ENCODE data around the gene CRYBB1. TPM values are rescaled to one million over a fixed set of nuclear protein-coding genes. Genes with fewer than 3 reads are reported as not detected.

CRYBB1 gene
- total and polyA plus RNA-seq, 4 donors = 0.17 to 2.3 (median 0.32) TPM; not detected in 1

DNA sequence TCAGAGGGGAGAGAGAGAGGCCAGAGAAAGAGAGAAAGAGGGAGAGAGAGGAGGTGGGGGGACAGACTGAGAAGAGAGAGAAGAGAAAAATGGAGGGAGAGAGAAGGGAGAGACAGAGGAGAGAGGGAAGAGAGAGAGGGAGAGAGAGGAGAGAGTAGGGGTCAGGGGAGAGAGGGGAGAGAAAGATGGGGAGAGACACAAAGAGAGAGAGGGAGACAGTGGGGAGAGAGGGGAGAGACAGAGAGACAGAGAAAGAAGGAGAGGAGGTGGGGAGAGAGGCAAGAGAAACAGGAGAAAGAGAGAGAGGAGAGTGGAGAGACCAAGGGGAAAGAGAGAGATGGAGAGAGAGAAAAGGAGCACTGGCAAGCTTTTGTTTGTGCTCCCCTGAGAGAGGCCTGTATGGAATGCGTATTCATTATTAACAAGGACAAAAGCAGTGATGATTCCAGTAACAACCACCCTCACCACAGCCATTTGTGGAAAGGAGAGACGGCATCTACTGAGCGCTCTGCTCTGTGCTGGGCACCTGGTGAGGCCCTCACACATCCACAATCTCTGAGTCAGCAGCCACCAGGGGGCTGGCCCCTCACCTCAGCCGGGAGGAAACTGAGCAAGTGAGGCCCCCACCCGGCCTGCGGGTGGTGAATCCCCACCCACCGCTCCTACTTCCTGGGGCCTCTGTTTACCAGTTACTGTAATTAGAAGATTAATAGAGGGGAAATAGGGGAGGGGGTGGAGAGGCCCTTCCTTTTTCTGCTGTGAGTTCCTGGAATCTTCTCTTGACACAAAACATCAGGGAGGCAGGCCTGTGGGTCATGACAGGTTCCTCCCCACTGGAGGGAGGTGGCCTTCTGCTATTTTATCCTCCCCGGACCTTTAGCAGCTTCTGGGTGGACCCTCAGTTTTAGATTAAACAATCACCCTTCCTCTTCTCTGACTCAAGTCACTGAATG lies 24.9 kb upstream of the CRYBB1 start:
- H3K4me1 ChIP-seq (ENCODE audit: control insufficient read depth in 4 of 4, insufficient read depth in 4 of 4, low read length in 3 of 4) = peaks cover 0 to 10% (median 0%) of the 10 kb centered on the region in 4 donors
- H3K9ac ChIP-seq (ENCODE audit: low read depth in 1 of 2, low read length in 2 of 2) = no peak overlapping the region
- TF ChIP-seq, protein P1, sequence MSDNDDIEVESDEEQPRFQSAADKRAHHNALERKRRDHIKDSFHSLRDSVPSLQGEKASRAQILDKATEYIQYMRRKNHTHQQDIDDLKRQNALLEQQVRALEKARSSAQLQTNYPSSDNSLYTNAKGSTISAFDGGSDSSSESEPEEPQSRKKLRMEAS (IDR thresholded peaks at IDR 0.05) = no peak
- TF ChIP-seq RAD21 (IDR thresholded peaks at IDR 0.05) = peak in 1 of 2 donors; percentile 6
- 67% methylated on average over 8 of the region's 8 CpGs for WGBS
- no peak overlapping the region for H3K4me3 ChIP-seq (ENCODE audit: low read depth in 1 of 3, low read length in 3 of 3)
- no peaks in the 10 kb centered on the region for H3K27me3 ChIP-seq (ENCODE audit: control insufficient read depth in 4 of 4, insufficient read depth in 4 of 4, low read length in 3 of 4)
- no peak overlapping the region for H3K27ac ChIP-seq (ENCODE audit: low read depth in 1 of 2, low read length in 2 of 2)
- peak; percentile 71 for DNase-seq (ENCODE audit: low spot score)
- H3K9me3 ChIP-seq (ENCODE audit: control insufficient read depth in 4 of 4, low read length in 3 of 4) = no peaks in the 10 kb centered on the region
- no peaks in the 10 kb centered on the region for H3K36me3 ChIP-seq (ENCODE audit: control insufficient read depth in 4 of 4, insufficient read depth in 3 of 4, low read depth in 1 of 4, low read length in 3 of 4)

DNA sequence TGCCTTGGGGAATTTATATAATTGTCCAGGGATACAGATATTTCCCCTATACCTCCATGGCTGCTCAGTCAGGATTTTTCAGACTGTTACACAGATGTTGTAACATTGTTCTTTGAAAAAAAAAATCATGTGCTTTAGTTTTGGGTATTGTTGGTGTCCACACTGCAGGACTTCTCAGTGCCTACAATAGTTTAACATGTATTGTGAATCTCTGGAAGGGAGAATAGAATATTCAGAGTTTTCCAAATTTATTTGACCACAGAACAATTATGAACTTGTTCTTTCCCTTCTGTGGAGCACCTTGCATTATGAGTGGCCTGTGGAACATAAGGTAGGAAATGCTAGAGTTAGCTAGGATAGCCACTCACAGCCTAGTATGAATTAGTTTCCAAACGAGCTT lies 18.5 kb upstream of the CRYBB1 start:
- WGBS = 40% methylated on average over 1 of the region's 1 CpG
- Histone ChIP-seq H3K27me3 (ENCODE audit: control insufficient read depth in 4 of 4, insufficient read depth in 4 of 4, low read length in 3 of 4) (no peaks in the 10 kb centered on the region), H3K9ac (ENCODE audit: low read depth in 1 of 2, low read length in 2 of 2) (no peak overlapping the region), H3K4me1 (ENCODE audit: control insufficient read depth in 4 of 4, insufficient read depth in 4 of 4, low read length in 3 of 4) (no peaks in the 10 kb centered on the region), H3K4me3 (ENCODE audit: low read depth in 1 of 3, low read length in 3 of 3) (no peak overlapping the region), H3K27ac (ENCODE audit: low read depth in 1 of 2, low read length in 2 of 2) (no peak overlapping the region), H3K36me3 (ENCODE audit: control insufficient read depth in 4 of 4, insufficient read depth in 3 of 4, low read depth in 1 of 4, low read length in 3 of 4) (no peaks in the 10 kb centered on the region), H3K9me3 (ENCODE audit: control insufficient read depth in 4 of 4, low read length in 3 of 4) (no peaks in the 10 kb centered on the region)
- TF ChIP-seq HNF4G (IDR thresholded peaks at IDR 0.05) = no peak
- TF ChIP-seq GABPA (IDR thresholded peaks at IDR 0.05 in 1 of 2, conservative IDR thresholded peaks at IDR 0.05 in 1 of 2) = no peak
- TF ChIP-seq JUND (IDR thresholded peaks at IDR 0.05) = no peak
- no peak for TF ChIP-seq EGR1 (IDR thresholded peaks at IDR 0.05; ENCODE audit: low read depth in 2 of 2)
- TF ChIP-seq, protein P2, sequence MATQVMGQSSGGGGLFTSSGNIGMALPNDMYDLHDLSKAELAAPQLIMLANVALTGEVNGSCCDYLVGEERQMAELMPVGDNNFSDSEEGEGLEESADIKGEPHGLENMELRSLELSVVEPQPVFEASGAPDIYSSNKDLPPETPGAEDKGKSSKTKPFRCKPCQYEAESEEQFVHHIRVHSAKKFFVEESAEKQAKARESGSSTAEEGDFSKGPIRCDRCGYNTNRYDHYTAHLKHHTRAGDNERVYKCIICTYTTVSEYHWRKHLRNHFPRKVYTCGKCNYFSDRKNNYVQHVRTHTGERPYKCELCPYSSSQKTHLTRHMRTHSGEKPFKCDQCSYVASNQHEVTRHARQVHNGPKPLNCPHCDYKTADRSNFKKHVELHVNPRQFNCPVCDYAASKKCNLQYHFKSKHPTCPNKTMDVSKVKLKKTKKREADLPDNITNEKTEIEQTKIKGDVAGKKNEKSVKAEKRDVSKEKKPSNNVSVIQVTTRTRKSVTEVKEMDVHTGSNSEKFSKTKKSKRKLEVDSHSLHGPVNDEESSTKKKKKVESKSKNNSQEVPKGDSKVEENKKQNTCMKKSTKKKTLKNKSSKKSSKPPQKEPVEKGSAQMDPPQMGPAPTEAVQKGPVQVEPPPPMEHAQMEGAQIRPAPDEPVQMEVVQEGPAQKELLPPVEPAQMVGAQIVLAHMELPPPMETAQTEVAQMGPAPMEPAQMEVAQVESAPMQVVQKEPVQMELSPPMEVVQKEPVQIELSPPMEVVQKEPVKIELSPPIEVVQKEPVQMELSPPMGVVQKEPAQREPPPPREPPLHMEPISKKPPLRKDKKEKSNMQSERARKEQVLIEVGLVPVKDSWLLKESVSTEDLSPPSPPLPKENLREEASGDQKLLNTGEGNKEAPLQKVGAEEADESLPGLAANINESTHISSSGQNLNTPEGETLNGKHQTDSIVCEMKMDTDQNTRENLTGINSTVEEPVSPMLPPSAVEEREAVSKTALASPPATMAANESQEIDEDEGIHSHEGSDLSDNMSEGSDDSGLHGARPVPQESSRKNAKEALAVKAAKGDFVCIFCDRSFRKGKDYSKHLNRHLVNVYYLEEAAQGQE (IDR thresholded peaks at IDR 0.05) = no peak
- TF ChIP-seq NR2F2 (IDR thresholded peaks at IDR 0.05) = no peak
- TF ChIP-seq, protein P3, sequence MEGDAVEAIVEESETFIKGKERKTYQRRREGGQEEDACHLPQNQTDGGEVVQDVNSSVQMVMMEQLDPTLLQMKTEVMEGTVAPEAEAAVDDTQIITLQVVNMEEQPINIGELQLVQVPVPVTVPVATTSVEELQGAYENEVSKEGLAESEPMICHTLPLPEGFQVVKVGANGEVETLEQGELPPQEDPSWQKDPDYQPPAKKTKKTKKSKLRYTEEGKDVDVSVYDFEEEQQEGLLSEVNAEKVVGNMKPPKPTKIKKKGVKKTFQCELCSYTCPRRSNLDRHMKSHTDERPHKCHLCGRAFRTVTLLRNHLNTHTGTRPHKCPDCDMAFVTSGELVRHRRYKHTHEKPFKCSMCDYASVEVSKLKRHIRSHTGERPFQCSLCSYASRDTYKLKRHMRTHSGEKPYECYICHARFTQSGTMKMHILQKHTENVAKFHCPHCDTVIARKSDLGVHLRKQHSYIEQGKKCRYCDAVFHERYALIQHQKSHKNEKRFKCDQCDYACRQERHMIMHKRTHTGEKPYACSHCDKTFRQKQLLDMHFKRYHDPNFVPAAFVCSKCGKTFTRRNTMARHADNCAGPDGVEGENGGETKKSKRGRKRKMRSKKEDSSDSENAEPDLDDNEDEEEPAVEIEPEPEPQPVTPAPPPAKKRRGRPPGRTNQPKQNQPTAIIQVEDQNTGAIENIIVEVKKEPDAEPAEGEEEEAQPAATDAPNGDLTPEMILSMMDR (IDR thresholded peaks at IDR 0.05; ENCODE audit: low read depth, low read length, missing input control) = no peak
- no peak for TF ChIP-seq RAD21 (IDR thresholded peaks at IDR 0.05)
- no peak for TF ChIP-seq TAF1 (conservative IDR thresholded peaks at IDR 0.05)
- TF ChIP-seq, protein P4, sequence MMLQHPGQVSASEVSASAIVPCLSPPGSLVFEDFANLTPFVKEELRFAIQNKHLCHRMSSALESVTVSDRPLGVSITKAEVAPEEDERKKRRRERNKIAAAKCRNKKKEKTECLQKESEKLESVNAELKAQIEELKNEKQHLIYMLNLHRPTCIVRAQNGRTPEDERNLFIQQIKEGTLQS (IDR thresholded peaks at IDR 0.05) = no peak
- TF ChIP-seq FOXA2 (IDR thresholded peaks at IDR 0.05) = no peak
- TF ChIP-seq, protein P1 (IDR thresholded peaks at IDR 0.05) = no peak
- TF ChIP-seq, protein P5, sequence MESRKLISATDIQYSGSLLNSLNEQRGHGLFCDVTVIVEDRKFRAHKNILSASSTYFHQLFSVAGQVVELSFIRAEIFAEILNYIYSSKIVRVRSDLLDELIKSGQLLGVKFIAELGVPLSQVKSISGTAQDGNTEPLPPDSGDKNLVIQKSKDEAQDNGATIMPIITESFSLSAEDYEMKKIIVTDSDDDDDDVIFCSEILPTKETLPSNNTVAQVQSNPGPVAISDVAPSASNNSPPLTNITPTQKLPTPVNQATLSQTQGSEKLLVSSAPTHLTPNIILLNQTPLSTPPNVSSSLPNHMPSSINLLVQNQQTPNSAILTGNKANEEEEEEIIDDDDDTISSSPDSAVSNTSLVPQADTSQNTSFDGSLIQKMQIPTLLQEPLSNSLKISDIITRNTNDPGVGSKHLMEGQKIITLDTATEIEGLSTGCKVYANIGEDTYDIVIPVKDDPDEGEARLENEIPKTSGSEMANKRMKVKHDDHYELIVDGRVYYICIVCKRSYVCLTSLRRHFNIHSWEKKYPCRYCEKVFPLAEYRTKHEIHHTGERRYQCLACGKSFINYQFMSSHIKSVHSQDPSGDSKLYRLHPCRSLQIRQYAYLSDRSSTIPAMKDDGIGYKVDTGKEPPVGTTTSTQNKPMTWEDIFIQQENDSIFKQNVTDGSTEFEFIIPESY (IDR thresholded peaks at IDR 0.05) = no peak
- no peak for TF ChIP-seq HNF4A (conservative IDR thresholded peaks at IDR 0.05)
- TF ChIP-seq SP1 (IDR thresholded peaks at IDR 0.05) = no peak
- TF ChIP-seq FOXA1 (IDR thresholded peaks at IDR 0.05) = no peak
- TF ChIP-seq YY1 (IDR thresholded peaks at IDR 0.05) = no peak
- TF ChIP-seq RXRA (IDR thresholded peaks at IDR 0.05) = no peak
- no peak for DNase-seq (ENCODE audit: low spot score)

Measured in liver (tissue), 9 donors.